ENCODE measurements around the gene OSMR. TPM values are rescaled to one million over a fixed set of nuclear protein-coding genes. Genes with fewer than 3 reads are reported as not detected.

OSMR gene
- total and polyA plus RNA-seq, 2 donors from 2014 or later = 12.9 to 118 TPM

DNA sequence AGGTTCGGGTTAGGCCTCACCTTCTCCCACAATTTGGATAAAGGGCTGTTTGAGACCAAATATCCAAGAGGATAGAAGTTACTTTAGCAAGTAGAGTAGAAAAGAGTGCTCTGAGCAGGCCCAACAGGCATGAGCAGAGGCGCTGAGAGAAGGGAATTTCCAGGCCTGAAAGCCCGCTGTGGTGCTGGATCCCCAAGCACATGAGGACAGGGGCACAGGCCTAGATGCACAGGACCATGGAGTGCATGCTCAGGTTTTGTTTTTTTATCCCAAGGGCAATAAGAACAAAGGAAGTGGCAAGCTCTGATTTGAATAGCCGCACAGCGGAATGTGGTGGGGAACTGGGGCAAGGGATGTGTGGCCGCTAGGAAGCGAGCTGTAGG lies 33.3 kb downstream of the OSMR start:
- Histone ChIP-seq H3K27me3 (ENCODE audit: control insufficient read depth, insufficient read depth, low read length) (no peaks in the 10 kb centered on the region), H3K4me1 (ENCODE audit: control insufficient read depth in 2 of 3, insufficient read depth in 2 of 3, low read depth in 1 of 3, low read length in 3 of 3) (peaks cover 0 to 3% (median 0%) of the 10 kb centered on the region in 3 donors), H3K27ac (ENCODE audit: low read depth in 2 of 2, low read length in 2 of 2) (no peak overlapping the region), H3K4me3 (ENCODE audit: low read length in 3 of 3) (no peak overlapping the region), H3K36me3 (ENCODE audit: control insufficient read depth in 2 of 3, insufficient read depth in 3 of 3, low read length in 3 of 3) (peaks cover 0 to 20% (median 9%) of the 10 kb centered on the region in 3 donors), H3K9ac (ENCODE audit: low read length in 3 of 3) (no peak overlapping the region), H3K9me3 (ENCODE audit: control insufficient read depth in 2 of 3, insufficient read depth in 1 of 3, low read length in 3 of 3) (no peaks in the 10 kb centered on the region)
- FAIRE-seq = no peak
- TF ChIP-seq, protein P1, sequence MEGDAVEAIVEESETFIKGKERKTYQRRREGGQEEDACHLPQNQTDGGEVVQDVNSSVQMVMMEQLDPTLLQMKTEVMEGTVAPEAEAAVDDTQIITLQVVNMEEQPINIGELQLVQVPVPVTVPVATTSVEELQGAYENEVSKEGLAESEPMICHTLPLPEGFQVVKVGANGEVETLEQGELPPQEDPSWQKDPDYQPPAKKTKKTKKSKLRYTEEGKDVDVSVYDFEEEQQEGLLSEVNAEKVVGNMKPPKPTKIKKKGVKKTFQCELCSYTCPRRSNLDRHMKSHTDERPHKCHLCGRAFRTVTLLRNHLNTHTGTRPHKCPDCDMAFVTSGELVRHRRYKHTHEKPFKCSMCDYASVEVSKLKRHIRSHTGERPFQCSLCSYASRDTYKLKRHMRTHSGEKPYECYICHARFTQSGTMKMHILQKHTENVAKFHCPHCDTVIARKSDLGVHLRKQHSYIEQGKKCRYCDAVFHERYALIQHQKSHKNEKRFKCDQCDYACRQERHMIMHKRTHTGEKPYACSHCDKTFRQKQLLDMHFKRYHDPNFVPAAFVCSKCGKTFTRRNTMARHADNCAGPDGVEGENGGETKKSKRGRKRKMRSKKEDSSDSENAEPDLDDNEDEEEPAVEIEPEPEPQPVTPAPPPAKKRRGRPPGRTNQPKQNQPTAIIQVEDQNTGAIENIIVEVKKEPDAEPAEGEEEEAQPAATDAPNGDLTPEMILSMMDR (IDR thresholded peaks at IDR 0.05; ENCODE audit: borderline replicate concordance, extremely low read depth, insufficient read depth) = no peak
- no peak for DNase-seq
- intact Hi-C loops (cut with DNase I) = no loop called here

DNA sequence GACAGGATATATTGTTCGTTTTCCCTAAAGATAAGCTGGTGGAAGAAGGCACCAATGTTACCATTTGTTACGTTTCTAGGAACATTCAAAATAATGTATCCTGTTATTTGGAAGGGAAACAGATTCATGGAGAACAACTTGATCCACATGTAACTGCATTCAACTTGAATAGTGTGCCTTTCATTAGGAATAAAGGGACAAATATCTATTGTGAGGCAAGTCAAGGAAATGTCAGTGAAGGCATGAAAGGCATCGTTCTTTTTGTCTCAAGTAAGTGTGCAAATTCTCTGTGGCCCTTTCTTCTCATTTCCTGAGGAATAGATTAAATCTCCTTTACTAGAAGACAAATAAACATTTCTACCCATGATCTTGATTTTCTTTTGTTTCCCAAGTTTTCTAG lies 38.0 kb downstream of the OSMR start:
- no peaks in the 10 kb centered on the region for H3K4me1 ChIP-seq (ENCODE audit: control insufficient read depth in 2 of 3, insufficient read depth in 2 of 3, low read depth in 1 of 3, low read length in 3 of 3)
- FAIRE-seq = no peak
- no peaks in the 10 kb centered on the region for H3K9me3 ChIP-seq (ENCODE audit: control insufficient read depth in 2 of 3, insufficient read depth in 1 of 3, low read length in 3 of 3)
- no peak overlapping the region for H3K9ac ChIP-seq (ENCODE audit: low read length in 3 of 3)
- intact Hi-C loops (cut with DNase I) = no loop called here
- H3K36me3 ChIP-seq (ENCODE audit: control insufficient read depth in 2 of 3, insufficient read depth in 3 of 3, low read length in 3 of 3) = peaks cover 0 to 26% (median 0%) of the 10 kb centered on the region in 3 donors
- H3K4me3 ChIP-seq (ENCODE audit: low read length in 3 of 3) = no peak overlapping the region
- TF ChIP-seq, protein P1 (IDR thresholded peaks at IDR 0.05; ENCODE audit: borderline replicate concordance, extremely low read depth, insufficient read depth) = no peak
- no peak for DNase-seq
- H3K27me3 ChIP-seq (ENCODE audit: control insufficient read depth, insufficient read depth, low read length) = no peaks in the 10 kb centered on the region
- H3K27ac ChIP-seq (ENCODE audit: low read depth in 2 of 2, low read length in 2 of 2) = no peak overlapping the region

DNA sequence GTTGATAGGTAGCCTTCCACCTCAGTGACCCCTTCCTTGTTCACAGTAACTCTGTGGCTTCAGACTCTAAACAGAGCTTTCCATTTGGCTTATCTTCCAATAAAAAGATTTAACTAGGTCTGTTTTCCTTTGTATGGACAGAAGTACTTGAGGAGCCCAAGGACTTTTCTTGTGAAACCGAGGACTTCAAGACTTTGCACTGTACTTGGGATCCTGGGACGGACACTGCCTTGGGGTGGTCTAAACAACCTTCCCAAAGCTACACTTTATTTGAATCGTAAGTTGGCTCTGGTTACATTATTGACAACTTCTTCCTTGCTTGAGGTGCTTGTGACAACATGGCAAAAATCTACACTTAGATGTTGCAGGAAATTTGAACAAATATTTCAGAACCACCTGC lies 39.4 kb downstream of the OSMR start:
- TF ChIP-seq, protein P1 (IDR thresholded peaks at IDR 0.05; ENCODE audit: borderline replicate concordance, extremely low read depth, insufficient read depth) = no peak
- DNase-seq (no peak), FAIRE-seq (no peak)
- Histone ChIP-seq H3K4me3 (ENCODE audit: low read length in 3 of 3) (no peak overlapping the region), H3K27ac (ENCODE audit: low read depth in 2 of 2, low read length in 2 of 2) (no peak overlapping the region), H3K9me3 (ENCODE audit: control insufficient read depth in 2 of 3, insufficient read depth in 1 of 3, low read length in 3 of 3) (no peaks in the 10 kb centered on the region), H3K4me1 (ENCODE audit: control insufficient read depth in 2 of 3, insufficient read depth in 2 of 3, low read depth in 1 of 3, low read length in 3 of 3) (no peaks in the 10 kb centered on the region), H3K36me3 (ENCODE audit: control insufficient read depth in 2 of 3, insufficient read depth in 3 of 3, low read length in 3 of 3) (peaks cover 0 to 26% (median 0%) of the 10 kb centered on the region in 3 donors), H3K9ac (ENCODE audit: low read length in 3 of 3) (no peak overlapping the region), H3K27me3 (ENCODE audit: control insufficient read depth, insufficient read depth, low read length) (no peaks in the 10 kb centered on the region)
- intact Hi-C loops (cut with DNase I) = no loop called here

- Histone ChIP-seq H3K4me3 (ENCODE audit: low read length in 3 of 3) (no peak overlapping the region), H3K36me3 (ENCODE audit: control insufficient read depth in 2 of 3, insufficient read depth in 3 of 3, low read length in 3 of 3) (peaks cover 0 to 25% (median 0%) of the 10 kb centered on the region in 3 donors), H3K4me1 (ENCODE audit: control insufficient read depth in 2 of 3, insufficient read depth in 2 of 3, low read depth in 1 of 3, low read length in 3 of 3) (no peaks in the 10 kb centered on the region), H3K27me3 (ENCODE audit: control insufficient read depth, insufficient read depth, low read length) (no peaks in the 10 kb centered on the region), H3K9me3 (ENCODE audit: control insufficient read depth in 2 of 3, insufficient read depth in 1 of 3, low read length in 3 of 3) (no peaks in the 10 kb centered on the region), H3K27ac (ENCODE audit: low read depth in 2 of 2, low read length in 2 of 2) (no peak overlapping the region), H3K9ac (ENCODE audit: low read length in 3 of 3) (no peak overlapping the region)
- DNase-seq (no peak), FAIRE-seq (no peak)
- intact Hi-C loops (cut with DNase I) = no loop called here
- TF ChIP-seq, protein P1 (IDR thresholded peaks at IDR 0.05; ENCODE audit: borderline replicate concordance, extremely low read depth, insufficient read depth) = no peak
Measured at GRCh38 chr5:38888041-38888440, 42.2 kb downstream of the OSMR start.
